GM12864 (cell line): Measurements from ENCODE around the gene NKAIN4.

Experiments used
- DNase-seq: peaks from one replicate; pipeline ENCODE4 v3.0.0-alpha.2; 2011; ENCODE audit warnings: low read depth
- H3K4me3 ChIP-seq: 2 replicates; pipeline ENCODE4 v1.5.1; 2011; ENCODE audit warnings: mild to moderate bottlenecking, low read depth, low read length, control low read depth
- TF ChIP-seq, protein P1 (sequence below): IDR thresholded peaks from 2 replicates; pipeline ENCODE4 v1.5.1; 2011; ENCODE audit warnings: low read depth, mild to moderate bottlenecking, moderate library complexity, low read length, control low read depth, inconsistent platforms; ENCODE audit errors: missing control alignments

NKAIN4 gene

DNA sequence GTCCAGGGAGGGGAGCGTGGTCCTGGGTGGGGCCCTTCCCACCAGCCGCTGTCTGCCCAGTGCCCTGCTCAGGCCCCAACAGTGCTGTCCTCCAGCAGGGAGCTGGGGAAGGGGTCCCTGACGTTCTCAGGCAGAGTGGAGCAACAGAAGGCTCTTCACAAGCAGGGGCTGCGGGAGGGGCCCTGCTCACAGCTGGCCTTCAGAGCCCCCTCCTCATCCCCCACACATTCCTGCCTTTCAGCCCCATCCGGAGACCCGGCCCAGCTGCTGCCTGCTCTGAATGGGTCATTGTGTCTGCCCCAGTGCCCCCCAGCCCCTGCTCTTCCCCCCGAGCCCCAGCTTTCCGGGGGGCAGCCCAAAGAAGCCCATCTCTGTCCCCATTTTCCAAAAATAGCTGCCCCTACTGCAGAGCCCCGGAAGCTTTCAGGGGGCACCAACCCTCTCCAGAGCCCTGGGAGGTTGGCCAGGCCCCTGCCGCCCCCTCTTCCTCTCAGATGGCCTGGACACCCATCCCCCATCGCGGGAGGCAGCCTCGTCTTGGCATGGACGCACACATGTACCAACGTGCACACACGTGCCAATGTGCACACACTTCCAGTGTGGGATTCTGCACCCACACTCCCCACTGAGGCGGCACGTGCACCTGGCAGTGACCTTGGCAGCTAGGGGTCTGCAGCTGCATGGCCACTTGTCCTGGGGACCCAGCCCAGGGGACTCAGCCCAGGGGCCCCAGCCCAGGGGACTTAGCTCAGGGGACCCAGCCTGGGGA, 42.5 kb upstream of the NKAIN4 start:
- no peak overlapping the region for H3K4me3 ChIP-seq
- DNase-seq: no peak
- TF ChIP-seq, protein P1, sequence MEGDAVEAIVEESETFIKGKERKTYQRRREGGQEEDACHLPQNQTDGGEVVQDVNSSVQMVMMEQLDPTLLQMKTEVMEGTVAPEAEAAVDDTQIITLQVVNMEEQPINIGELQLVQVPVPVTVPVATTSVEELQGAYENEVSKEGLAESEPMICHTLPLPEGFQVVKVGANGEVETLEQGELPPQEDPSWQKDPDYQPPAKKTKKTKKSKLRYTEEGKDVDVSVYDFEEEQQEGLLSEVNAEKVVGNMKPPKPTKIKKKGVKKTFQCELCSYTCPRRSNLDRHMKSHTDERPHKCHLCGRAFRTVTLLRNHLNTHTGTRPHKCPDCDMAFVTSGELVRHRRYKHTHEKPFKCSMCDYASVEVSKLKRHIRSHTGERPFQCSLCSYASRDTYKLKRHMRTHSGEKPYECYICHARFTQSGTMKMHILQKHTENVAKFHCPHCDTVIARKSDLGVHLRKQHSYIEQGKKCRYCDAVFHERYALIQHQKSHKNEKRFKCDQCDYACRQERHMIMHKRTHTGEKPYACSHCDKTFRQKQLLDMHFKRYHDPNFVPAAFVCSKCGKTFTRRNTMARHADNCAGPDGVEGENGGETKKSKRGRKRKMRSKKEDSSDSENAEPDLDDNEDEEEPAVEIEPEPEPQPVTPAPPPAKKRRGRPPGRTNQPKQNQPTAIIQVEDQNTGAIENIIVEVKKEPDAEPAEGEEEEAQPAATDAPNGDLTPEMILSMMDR: no peak

DNA sequence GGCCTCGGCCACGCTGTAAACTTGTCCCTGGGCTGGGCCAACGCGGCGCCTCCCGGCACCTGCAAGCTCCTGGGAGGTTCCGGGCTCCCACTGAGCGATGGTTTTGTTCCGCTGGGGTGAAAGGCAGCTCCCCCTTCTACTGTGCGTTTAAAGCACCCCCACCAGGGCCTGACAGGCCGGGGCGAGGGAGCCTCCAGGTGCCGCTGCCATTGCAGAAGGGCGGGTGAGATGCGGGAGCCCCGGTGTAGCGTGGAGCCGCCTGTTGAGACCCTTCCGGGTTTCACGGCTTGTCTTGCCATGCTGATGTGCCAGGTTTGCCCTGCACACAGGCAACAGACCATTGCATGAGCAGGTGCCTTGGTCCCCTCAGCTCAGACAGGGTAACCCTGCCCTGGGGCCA, 41.6 kb upstream of the NKAIN4 start:
- TF ChIP-seq, protein P1: no peak
- DNase-seq: no peak

DNA sequence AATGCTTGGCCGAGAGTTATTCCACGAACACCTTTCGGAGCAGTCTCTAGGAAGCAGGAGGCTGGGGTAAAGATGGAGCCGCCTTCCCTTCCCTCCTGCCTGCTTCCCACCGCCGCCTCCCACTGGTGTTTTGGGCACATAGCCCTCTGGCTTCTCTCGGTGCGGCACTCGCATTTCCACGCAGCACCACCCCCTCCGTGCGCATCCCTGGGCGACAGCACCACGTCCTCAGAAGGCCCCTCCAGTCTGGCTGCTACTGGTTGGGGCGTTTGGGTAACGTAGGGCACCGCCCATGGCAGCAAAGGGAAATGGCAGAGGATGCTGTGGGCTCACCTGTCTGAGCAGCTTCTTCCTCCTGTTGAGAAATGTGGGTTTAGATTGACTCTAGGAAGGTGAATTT, 41.2 kb upstream of the NKAIN4 start:
- H3K4me3 ChIP-seq: no peak overlapping the region
- TF ChIP-seq, protein P1: peak; percentile 3
- DNase-seq: no peak

More for the DNA sequence above, 41.6 kb upstream of the NKAIN4 start:
- no peak overlapping the region for H3K4me3 ChIP-seq

DNA sequence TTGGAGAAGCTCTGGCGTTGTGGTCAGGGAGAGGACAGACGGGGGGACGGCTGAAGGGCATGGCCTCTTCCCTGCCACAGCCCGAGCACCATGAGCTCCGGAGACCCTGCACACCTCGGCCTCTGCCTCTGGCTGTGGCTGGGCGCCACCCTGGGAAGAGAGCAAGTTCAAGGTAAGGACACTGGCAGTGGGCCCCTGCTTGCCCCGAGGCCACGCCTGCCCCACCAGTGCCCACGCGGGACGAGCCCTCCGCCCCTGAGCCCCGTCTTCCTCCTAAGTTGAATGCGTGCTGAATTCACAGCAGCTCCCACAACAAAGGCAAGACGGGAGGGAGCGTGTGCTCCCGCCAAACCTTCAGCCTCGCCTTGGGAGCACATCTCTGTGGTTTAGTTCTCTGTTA, 40.8 kb upstream of the NKAIN4 start:
- DNase-seq: no peak
- no peak overlapping the region for H3K4me3 ChIP-seq
- TF ChIP-seq, protein P1: no peak

DNA sequence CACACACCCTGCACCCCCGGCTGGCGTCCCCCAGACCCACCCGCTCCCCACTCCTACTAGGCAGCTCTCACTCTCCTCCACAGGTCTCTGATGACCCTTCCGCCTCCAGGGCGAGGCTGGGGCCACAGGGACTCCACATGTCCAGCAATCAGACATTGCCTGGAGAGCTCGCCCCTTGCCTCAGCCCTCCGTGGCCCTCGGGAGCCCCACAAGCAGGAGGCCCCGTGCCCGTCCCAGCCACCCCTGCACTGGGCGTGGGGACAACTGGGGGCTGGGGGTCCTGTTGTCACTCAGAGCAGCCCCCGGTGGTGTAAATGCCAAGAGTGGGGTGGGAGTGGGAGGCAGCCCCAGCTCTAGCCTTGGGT, 40.3 kb upstream of the NKAIN4 start:
- H3K4me3 ChIP-seq: no peak overlapping the region
- TF ChIP-seq, protein P1: no peak

DNA sequence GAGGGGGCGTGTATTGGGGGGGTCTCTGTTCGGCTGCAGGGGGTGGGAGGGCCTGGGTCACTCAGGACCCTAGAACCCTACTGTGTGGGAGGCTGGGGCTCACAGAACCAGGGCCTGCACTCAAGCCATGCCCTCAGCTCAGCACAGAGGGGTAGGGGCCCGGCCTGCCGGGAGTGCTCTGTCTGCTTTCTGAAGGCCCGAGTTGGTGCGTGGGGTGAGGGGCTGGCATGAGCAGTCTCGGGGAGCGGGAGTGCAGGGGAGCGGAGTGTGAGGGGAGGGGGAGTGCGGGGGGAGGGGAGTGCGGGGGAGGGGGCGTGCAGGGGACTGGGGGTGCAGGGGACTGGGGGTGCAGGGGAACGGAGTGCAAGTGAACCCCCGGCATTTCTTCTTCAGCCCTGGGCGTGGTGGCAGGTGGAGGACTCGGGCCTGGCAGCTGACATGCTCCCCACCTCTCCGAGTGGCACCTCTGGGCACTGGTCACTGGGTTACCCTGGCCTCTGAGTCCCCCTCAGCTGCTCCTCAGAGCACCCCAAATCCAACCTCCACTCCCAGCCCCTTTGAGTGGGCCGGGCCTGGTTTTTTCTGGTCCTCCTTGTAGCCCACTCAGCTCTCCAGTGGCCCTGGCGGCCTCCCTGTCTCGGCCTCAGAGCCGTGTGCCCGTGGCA, 39.7 kb upstream of the NKAIN4 start:
- TF ChIP-seq, protein P1: no peak
- DNase-seq: no peak
- H3K4me3 ChIP-seq: no peak overlapping the region

More for the DNA sequence above, 40.3 kb upstream of the NKAIN4 start:
- no peak for DNase-seq
